SH-SY5Y (cell line): ENCODE measurements around the gene SH3TC1.

Source experiments
- GATA2 ChIP-seq: IDR thresholded peaks from 2 replicates; pipeline ENCODE4 v1.6.1; 2011; ENCODE audit warnings: mild to moderate bottlenecking, low read depth, low read length
- GATA3 ChIP-seq: IDR thresholded peaks from 2 replicates; pipeline ENCODE4 v1.6.1; 2011; ENCODE audit warnings: low read depth, mild to moderate bottlenecking, low read length, moderate library complexity

The SH3TC1 gene

GRCh38 chr4:8198906-8199593 is at the start of gene SH3TC1:
Gene SH3TC1 (plus strand): TSS chr4:8199290. CDS start chr4:8205195, 5,905 bp downstream.
- no peak for TF ChIP-seq GATA2

- TF ChIP-seq GATA2 (no peak), GATA3 (no peak)
Measured at GRCh38 chr4:8149664-8150063, 49.4 kb upstream of the SH3TC1 start.

- TF ChIP-seq GATA3 (no peak), GATA2 (no peak)
Measured at GRCh38 chr4:8150152-8151090, 48.7 kb upstream of the SH3TC1 start.

GRCh38 chr4:8151165-8151650 is 47.9 kb upstream of the SH3TC1 start:
- TF ChIP-seq GATA3 (no peak), GATA2 (no peak)

GRCh38 chr4:8152090-8152864 is 46.8 kb upstream of the SH3TC1 start:
- TF ChIP-seq GATA2 (no peak), GATA3 (no peak)

GRCh38 chr4:8152865-8153257 is 46.2 kb upstream of the SH3TC1 start:
- TF ChIP-seq GATA2 (no peak), GATA3 (no peak)

GRCh38 chr4:8153441-8153840 is 45.6 kb upstream of the SH3TC1 start:
- TF ChIP-seq GATA2 (0 out of 2 replicates have a peak, but pooled peaks have one; percentile 44), GATA3 (no peak)

- TF ChIP-seq GATA2 (no peak), GATA3 (no peak)
Measured at GRCh38 chr4:8155048-8155447, 44.0 kb upstream of the SH3TC1 start.

- TF ChIP-seq GATA3 (no peak), GATA2 (no peak)
Measured at GRCh38 chr4:8155660-8156421, 43.2 kb upstream of the SH3TC1 start.

GRCh38 chr4:8156617-8157016 is 42.5 kb upstream of the SH3TC1 start:
- TF ChIP-seq GATA3, result no peak
- no peak for TF ChIP-seq GATA2

- TF ChIP-seq GATA2 (no peak), GATA3 (no peak)
Measured at GRCh38 chr4:8157496-8157895, 41.6 kb upstream of the SH3TC1 start.

GRCh38 chr4:8157944-8158709 is 41.0 kb upstream of the SH3TC1 start:
- TF ChIP-seq GATA3 (no peak), GATA2 (no peak)

- TF ChIP-seq GATA3 (no peak), GATA2 (peak; percentile 95)
Measured at GRCh38 chr4:8158710-8159536, 40.2 kb upstream of the SH3TC1 start, which contains the start of gene ABLIM2. Gene ABLIM2 (minus strand): TSS chr4:8158813. CDS start chr4:8158689, 124 bp downstream.
